H1 (cell line): ENCODE data around the gene ANAPC2. TPM values are rescaled to one million over a fixed set of nuclear protein-coding genes. Genes with fewer than 3 reads are reported as not detected.

Source experiments
- CTCF ChIA-PET: fragments of 300-600 bp; sonication (Branson Sonifier 250); formaldehyde crosslinking; loops from one replicate; lab custom pipeline; 2021; ENCODE audit not compliant: partially characterized antibody; lab: Charles Lee
- POLR2A ChIA-PET: fragments of 300-600 bp; sonication (Branson Sonifier 250); formaldehyde crosslinking; loops from one replicate; lab custom pipeline; 2021; ENCODE audit warnings: inconsistent platforms; ENCODE audit not compliant: partially characterized antibody; lab: Charles Lee
- DNase-seq, 2 experiments: peaks; one replicate each; pipeline versions ENCODE4 v3.0.0 to v3.0.0-alpha.2; 2010 to 2022; ENCODE audit warnings: low spot score in 2 of 2, low read depth in 1 of 2, mixed read lengths in 1 of 2
- FAIRE-seq: peaks from 2 replicates; lab custom pipeline; 2011; peaks lifted over from hg19 to GRCh38; lab: Jason Lieb, UNC
- H2AFZ ChIP-seq: 2 replicates; pipeline ENCODE4 v1.8.1; 2012; ENCODE audit warnings: low read length, inconsistent platforms
- H2AK5ac ChIP-seq: 2 replicates; pipeline ENCODE4 v1.6.1; 2013; ENCODE audit warnings: low read depth, low read length
- H2BK120ac ChIP-seq: replicated peaks from 2 replicates; pipeline ENCODE3; 2013; ENCODE audit warnings: low read depth, low read length, inconsistent platforms
- H2BK12ac ChIP-seq: 2 replicates; pipeline ENCODE4 v1.6.1; 2013; ENCODE audit warnings: low read depth, low read length
- H2BK15ac ChIP-seq: 2 replicates; pipeline ENCODE4 v1.6.1; 2013; ENCODE audit warnings: low read length
- H2BK20ac ChIP-seq: 2 replicates; pipeline ENCODE4 v1.6.1; 2013; ENCODE audit warnings: low read length
- H2BK5ac ChIP-seq: 2 replicates; pipeline ENCODE4 v1.6.1; 2013; ENCODE audit warnings: low read depth, low read length
- H3K14ac ChIP-seq: 2 replicates; pipeline ENCODE4 v1.6.1; 2013; ENCODE audit warnings: inconsistent platforms; ENCODE audit not compliant: insufficient read length
- H3K18ac ChIP-seq: 2 replicates; pipeline ENCODE4 v1.6.1; 2013; ENCODE audit warnings: low read length; ENCODE audit errors: extremely low read depth
- H3K23ac ChIP-seq: 2 replicates; pipeline ENCODE4 v1.6.1; 2013; ENCODE audit warnings: inconsistent platforms; ENCODE audit not compliant: insufficient read length
- H3K23me2 ChIP-seq: 2 replicates; pipeline ENCODE4 v1.6.1; 2013; ENCODE audit warnings: low read depth, low read length
- H3K27ac ChIP-seq: 2 replicates; pipeline ENCODE4 v1.6.1; 2011; ENCODE audit warnings: low read depth, low read length, inconsistent platforms
- H3K27me3 ChIP-seq, 4 experiments: replicated peaks in 1 of 4; 1 replicate in 1 of 4; 2 replicates in 3 of 4; pipeline versions ENCODE4 v1.6.1 to v1.8.1; 2011 to 2013; ENCODE audit warnings: low read length in 3 of 4, mild to moderate bottlenecking in 3 of 4, inconsistent platforms in 2 of 4, mixed read lengths in 2 of 4, moderate library complexity in 1 of 4; ENCODE audit not compliant: control insufficient read depth in 3 of 4, insufficient read depth in 3 of 4; ENCODE audit errors: extremely low read depth in 1 of 4
- H3K36me3 ChIP-seq, 4 experiments: 2 replicates each; pipeline versions ENCODE4 v1.6.1 to v1.8.1; 2011 to 2013; ENCODE audit warnings: mild to moderate bottlenecking in 4 of 4, low read length in 3 of 4, moderate library complexity in 2 of 4, control low read depth in 1 of 4, inconsistent platforms in 1 of 4; ENCODE audit not compliant: insufficient read depth in 4 of 4, control insufficient read depth in 2 of 4
- H3K4ac ChIP-seq: replicated peaks from 2 replicates; pipeline ENCODE3; 2013; ENCODE audit warnings: low read length, low read depth, mixed read lengths, inconsistent platforms; ENCODE audit not compliant: insufficient read length
- H3K4me1 ChIP-seq, 4 experiments: replicated peaks in 1 of 4; 1 replicate in 1 of 4; 2 replicates in 3 of 4; pipeline versions ENCODE4 v1.6.1 to v1.8.1; 2011 to 2013; ENCODE audit warnings: low read length in 3 of 4, inconsistent platforms in 2 of 4, mixed read lengths in 1 of 4; ENCODE audit not compliant: insufficient read depth in 4 of 4, control insufficient read depth in 3 of 4
- H3K4me2 ChIP-seq, 2 experiments: 2 replicates each; pipeline versions ENCODE4 v1.6.1 to v1.8.1; 2011 to 2013; ENCODE audit warnings: low read depth in 2 of 2, low read length in 2 of 2, control low read depth in 1 of 2, inconsistent platforms in 1 of 2, mild to moderate bottlenecking in 1 of 2; ENCODE audit not compliant: insufficient read depth in 1 of 2
- H3K4me3 ChIP-seq, 4 experiments: fragments of 200-600, 300-600 bp in 1 of 4; sonication (generic), shearing (Covaris generic), sonication (Bioruptor Twin) in 1 of 4; 2 replicates each; pipeline versions ENCODE4 v1.5.1 to v1.8.1; 2011 to 2016; ENCODE audit warnings: low read length in 4 of 4, low read depth in 3 of 4, control low read depth in 2 of 4, inconsistent platforms in 2 of 4, mild to moderate bottlenecking in 2 of 4, mixed read lengths in 1 of 4, moderate library complexity in 1 of 4; ENCODE audit not compliant: insufficient read depth in 2 of 4; ENCODE audit errors: extremely low read depth in 1 of 4
- H3K56ac ChIP-seq: replicated peaks from 2 replicates; pipeline ENCODE3; 2013; ENCODE audit warnings: low read depth, mild to moderate bottlenecking, mixed read lengths, low read length, inconsistent platforms; ENCODE audit not compliant: insufficient read length
- H3K79me1 ChIP-seq: 2 replicates; pipeline ENCODE4 v1.6.1; 2013; ENCODE audit warnings: low read depth, low read length, control low read depth
- H3K79me2 ChIP-seq, 2 experiments: 2 replicates each; pipeline versions ENCODE4 v1.6.1 to v1.8.1; 2012 to 2013; ENCODE audit warnings: low read length in 2 of 2, mild to moderate bottlenecking in 2 of 2, inconsistent platforms in 1 of 2; ENCODE audit not compliant: insufficient read depth in 2 of 2, control insufficient read depth in 1 of 2
- H3K9ac ChIP-seq, 4 experiments: replicated peaks in 1 of 4; 1 replicate in 1 of 4; 2 replicates in 3 of 4; pipeline versions ENCODE4 v1.6.1 to v1.8.1; 2011 to 2013; ENCODE audit warnings: low read depth in 3 of 4, low read length in 3 of 4, control low read depth in 2 of 4, mild to moderate bottlenecking in 2 of 4, moderate library complexity in 2 of 4, inconsistent platforms in 1 of 4; ENCODE audit errors: extremely low read depth in 1 of 4
- H3K9me3 ChIP-seq, 2 experiments: 2 replicates each; pipeline versions ENCODE4 v1.6.1 to v1.8.1; 2012 to 2013; ENCODE audit warnings: mild to moderate bottlenecking in 2 of 2, moderate library complexity in 2 of 2, control low read depth in 1 of 2, inconsistent platforms in 1 of 2, low read depth in 1 of 2, low read length in 1 of 2, mixed read lengths in 1 of 2; ENCODE audit not compliant: insufficient read depth in 2 of 2
- H4K20me1 ChIP-seq, 2 experiments: replicated peaks in 1 of 2; 2 replicates each; pipeline versions ENCODE3 to v1.8.1; 2011 to 2013; ENCODE audit warnings: inconsistent platforms in 2 of 2, low read length in 2 of 2, mild to moderate bottlenecking in 1 of 2; ENCODE audit not compliant: insufficient read depth in 2 of 2, control insufficient read depth in 1 of 2
- H4K5ac ChIP-seq: 2 replicates; pipeline ENCODE4 v1.6.1; 2013; ENCODE audit warnings: low read length, low read depth, mixed read lengths, inconsistent platforms; ENCODE audit not compliant: insufficient read length
- H4K8ac ChIP-seq: 2 replicates; pipeline ENCODE4 v1.8.0; 2013; ENCODE audit warnings: mild to moderate bottlenecking, moderate library complexity, low read length, inconsistent platforms; ENCODE audit not compliant: insufficient read depth; ENCODE audit errors: extremely low read depth
- H4K91ac ChIP-seq: replicated peaks from 2 replicates; pipeline ENCODE3; 2013; ENCODE audit warnings: low read length, mixed read lengths, inconsistent platforms; ENCODE audit not compliant: insufficient read length
- CBX8 ChIP-seq: fragments of 300-800, 300-1000 bp; sonication (generic); IDR thresholded peaks from 2 replicates; pipeline ENCODE4 v1.7.1; 2016; ENCODE audit warnings: low read depth, low read length, borderline replicate concordance
- CHD1 ChIP-seq: IDR thresholded peaks from 2 replicates; pipeline ENCODE4 v1.6.1; 2012; ENCODE audit warnings: low read depth, low read length, improper control_type of control experiment
- JUND ChIP-seq: IDR thresholded peaks from 2 replicates; pipeline ENCODE4 v1.6.1; 2011; ENCODE audit warnings: mild to moderate bottlenecking, improper control_type of control experiment, low read length
- KDM1A ChIP-seq: fragments of 200-600, 300-600 bp; sonication (generic); IDR thresholded peaks from 2 replicates; pipeline ENCODE4 v1.7.1; 2016; ENCODE audit warnings: mild to moderate bottlenecking, low read length, borderline replicate concordance
- WGBS, 2 experiments: shearing (Covaris generic) in 1 of 2; methylation state at CpG; one replicate each; pipeline versions ENCODE4 v1.1.6 to v1.1.7; 2013 to 2015; ENCODE audit warnings: low lambda C conversion rate in 2 of 2, mixed read lengths in 2 of 2, inconsistent platforms in 1 of 2, low coverage in 1 of 2, missing lambda C conversion rate in 1 of 2; ENCODE audit not compliant: insufficient replicate concordance in 2 of 2, insufficient coverage in 1 of 2, insufficient read length in 1 of 2; ENCODE audit errors: extremely low coverage in 1 of 2, missing lambda C conversion rate in 1 of 2; 5-methylcytosine and 5-hydroxymethylcytosine counted together
- polyA plus RNA-seq, 7 experiments: library from polyadenylated mRNA; depleted of rRNA in 3 of 7; stranded (reverse) in 5 of 7; unstranded in 2 of 7; fragments of >200 nt in 5 of 7; fragments of 200-250 nt in 2 of 7; gene quantifications; 1 replicate in 5 of 7; 2 replicates in 1 of 7; 4 replicates in 1 of 7; pipeline versions ENCODE4 v1.2.1 to v1.2.3, GENCODE V29; 2011 to 2013; ENCODE audit warnings: missing spikeins in 2 of 7, mixed read lengths in 2 of 7
- total RNA-seq: library from RNA; stranded (reverse); fragmentation: NEBNext Ultra II Directional; extraction: Animal tissue kit (Norgen Biotek cat#: 25700); gene quantifications from 2 replicates; pipeline ENCODE4 v1.2.1, GENCODE V29; 2021

The ANAPC2 gene
- total and polyA plus RNA-seq, 2 of the 8 experiments (the other 6 are each of a cell fraction or from before 2014, with no cell fraction given): 30.2 to 37.7 TPM

DNA sequence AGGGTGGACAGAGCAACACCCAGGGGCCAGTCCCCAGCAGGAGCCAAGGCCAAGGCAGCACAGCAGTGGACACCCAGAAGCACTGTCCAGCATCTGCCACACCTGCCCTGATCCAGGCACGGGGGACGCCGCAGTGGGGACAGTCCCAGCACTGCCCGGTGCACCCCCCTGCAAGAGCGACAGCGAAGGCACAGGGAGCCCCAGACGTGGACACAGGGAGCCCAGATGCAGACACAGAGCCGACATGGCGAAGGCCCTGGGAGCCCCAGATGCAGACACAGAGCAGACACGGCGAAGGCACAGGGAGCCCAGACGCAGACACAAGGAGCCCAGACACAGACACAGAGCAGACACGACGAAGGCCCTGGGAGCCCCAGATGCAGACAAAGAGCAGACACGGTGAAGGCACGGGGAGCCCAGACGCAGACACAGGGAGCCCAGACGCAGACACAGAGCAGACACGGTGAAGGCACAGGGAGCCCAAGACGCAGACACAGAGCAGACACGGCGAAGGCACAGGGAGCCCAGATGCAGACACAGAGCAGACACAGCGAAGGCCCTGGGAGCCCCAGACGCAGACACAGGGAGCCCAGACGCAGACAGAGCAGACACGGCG lies 4.3 kb downstream of the ANAPC2 start:
- no peak overlapping the region for H3K23ac ChIP-seq
- H2BK120ac ChIP-seq: no peak overlapping the region
- no peak overlapping the region for H2BK12ac ChIP-seq
- H3K4me3 ChIP-seq: no peak overlapping the region
- H4K91ac ChIP-seq: no peak overlapping the region
- peaks cover 3% of the 10 kb centered on the region for H3K79me1 ChIP-seq
- WGBS, 2 experiments: 93% methylated on average over 27 of the region's 27 CpGs; no CpG with 5 or more reads in 1 of the 2 experiments
- H3K36me3 ChIP-seq: peaks cover 0 to 40% (median 10%) of the 10 kb centered on the region in 4 experiments; a peak in 7 of 8 replicates
- H3K9ac ChIP-seq: no peak overlapping the region
- CTCF ChIA-PET: no interaction called here
- H3K14ac ChIP-seq: no peak overlapping the region
- H4K20me1 ChIP-seq: peaks cover 0 to 25% of the 10 kb centered on the region in 2 experiments
- H2BK5ac ChIP-seq: no peak overlapping the region
- H3K27me3 ChIP-seq: no peaks in the 10 kb centered on the region; a peak in 1 of 7 replicates
- no peak overlapping the region for H3K4me2 ChIP-seq
- no peak overlapping the region for H3K18ac ChIP-seq
- H3K4ac ChIP-seq: no peak overlapping the region
- POLR2A ChIA-PET: interaction anchor here (0.6 to 0.9 kb wide), 2 partner anchors 9 to 226 kb away, joined by 3 to 4 read pairs; no protein-coding TSS in a partner anchor
- H3K9me3 ChIP-seq: no peaks in the 10 kb centered on the region
- peaks cover 0 to 20% of the 10 kb centered on the region in 2 experiments; a peak in 2 of 4 replicates for H3K79me2 ChIP-seq
- no peak overlapping the region for H3K27ac ChIP-seq
- DNase-seq (no peak), FAIRE-seq (no peak)
- no peak overlapping the region for H3K56ac ChIP-seq
- H2AFZ ChIP-seq: no peak overlapping the region
- H2BK15ac ChIP-seq: no peak overlapping the region
- H4K5ac ChIP-seq: no peak overlapping the region
- H2AK5ac ChIP-seq: no peak overlapping the region
- no peak overlapping the region for H2BK20ac ChIP-seq
- TF ChIP-seq JUND: no peak
- no peak for TF ChIP-seq CHD1
- TF ChIP-seq KDM1A: no peak
- no peak for TF ChIP-seq CBX8
- peaks cover 0 to 10% (median 3%) of the 10 kb centered on the region in 4 experiments; a peak in 3 of 7 replicates for H3K4me1 ChIP-seq
- H3K23me2 ChIP-seq: peaks cover 5% of the 10 kb centered on the region; the same call in 1 of the 2 replicates
- H4K8ac ChIP-seq: no peak overlapping the region
